CD4-positive, alpha-beta T cell treated with Interleukin-15 for 1 hour (primary cell): ENCODE data around the gene CCNDBP1.
A peak's percentile ranks its signal among the peaks of the same experiment; 100 is the strongest.
"Not testable (repeated sequence)": the region's sequence is repeated elsewhere in the genome, so short reads cannot be mapped to it uniquely, and the experiment has no call there.

Experiments used
- DNase-seq: peaks from one replicate; pipeline ENCODE4 v3.0.0-alpha.2; 2020

The CCNDBP1 gene

GRCh38 chr15:43185157-43186002, at the start of gene CCNDBP1:
Gene CCNDBP1 (plus strand): TSS chr15:43185403. CDS start chr15:43185499, 96 bp downstream.
- peak; percentile 93 for DNase-seq

- no peak for DNase-seq
Measured at GRCh38 chr15:43143203-43143941, 41.8 kb upstream of the CCNDBP1 start.

GRCh38 chr15:43144512-43144911, 40.7 kb upstream of the CCNDBP1 start:
- DNase-seq: no peak

- no peak for DNase-seq
Measured at GRCh38 chr15:43146184-43146583, 39.0 kb upstream of the CCNDBP1 start.

GRCh38 chr15:43150191-43150929, 34.8 kb upstream of the CCNDBP1 start:
- no peak for DNase-seq

- no peak for DNase-seq
Measured at GRCh38 chr15:43151688-43152087, 33.5 kb upstream of the CCNDBP1 start.

- no peak for DNase-seq
Measured at GRCh38 chr15:43153269-43153668, 31.9 kb upstream of the CCNDBP1 start.

GRCh38 chr15:43165801-43166325, 19.3 kb upstream of the CCNDBP1 start:
- DNase-seq: no peak

GRCh38 chr15:43167261-43167660, 17.9 kb upstream of the CCNDBP1 start:
- not testable (repeated sequence) for DNase-seq

GRCh38 chr15:43168192-43169107, 16.8 kb upstream of the CCNDBP1 start:
- no peak for DNase-seq

GRCh38 chr15:43169888-43170287, 15.3 kb upstream of the CCNDBP1 start:
- no peak for DNase-seq

- DNase-seq: not testable (repeated sequence)
Measured at GRCh38 chr15:43175656-43176309, 9.4 kb upstream of the CCNDBP1 start.

GRCh38 chr15:43177147-43177546, 8.1 kb upstream of the CCNDBP1 start:
- DNase-seq: not testable (repeated sequence)

- no peak for DNase-seq
Measured at GRCh38 chr15:43183270-43183669, 1.9 kb upstream of the CCNDBP1 start.

- no peak for DNase-seq
Measured at GRCh38 chr15:43184407-43185124, 637 bp upstream of the CCNDBP1 start.

- DNase-seq: no peak
Measured at GRCh38 chr15:43186003-43186353, 775 bp downstream of the CCNDBP1 start.

GRCh38 chr15:43187544-43188155, 2.4 kb downstream of the CCNDBP1 start:
- no peak for DNase-seq

- no peak for DNase-seq
Measured at GRCh38 chr15:43189296-43189695, 4.1 kb downstream of the CCNDBP1 start.

- no peak for DNase-seq
Measured at GRCh38 chr15:43190178-43190577, 5.0 kb downstream of the CCNDBP1 start.

GRCh38 chr15:43193710-43194109, 8.5 kb downstream of the CCNDBP1 start:
- no peak for DNase-seq
